Raji (cell line): ENCODE measurements around the gene SLC12A7.

Source experiments
- POLR2A ChIP-seq: IDR thresholded peaks from 2 replicates; pipeline ENCODE4 v1.6.1; 2011; ENCODE audit warnings: low read depth, low read length, control low read depth; ENCODE audit not compliant: insufficient read depth

The SLC12A7 gene

GRCh38 chr5:1074226-1074625 is 37.6 kb downstream of the SLC12A7 start:
- TF ChIP-seq POLR2A = no peak

DNA sequence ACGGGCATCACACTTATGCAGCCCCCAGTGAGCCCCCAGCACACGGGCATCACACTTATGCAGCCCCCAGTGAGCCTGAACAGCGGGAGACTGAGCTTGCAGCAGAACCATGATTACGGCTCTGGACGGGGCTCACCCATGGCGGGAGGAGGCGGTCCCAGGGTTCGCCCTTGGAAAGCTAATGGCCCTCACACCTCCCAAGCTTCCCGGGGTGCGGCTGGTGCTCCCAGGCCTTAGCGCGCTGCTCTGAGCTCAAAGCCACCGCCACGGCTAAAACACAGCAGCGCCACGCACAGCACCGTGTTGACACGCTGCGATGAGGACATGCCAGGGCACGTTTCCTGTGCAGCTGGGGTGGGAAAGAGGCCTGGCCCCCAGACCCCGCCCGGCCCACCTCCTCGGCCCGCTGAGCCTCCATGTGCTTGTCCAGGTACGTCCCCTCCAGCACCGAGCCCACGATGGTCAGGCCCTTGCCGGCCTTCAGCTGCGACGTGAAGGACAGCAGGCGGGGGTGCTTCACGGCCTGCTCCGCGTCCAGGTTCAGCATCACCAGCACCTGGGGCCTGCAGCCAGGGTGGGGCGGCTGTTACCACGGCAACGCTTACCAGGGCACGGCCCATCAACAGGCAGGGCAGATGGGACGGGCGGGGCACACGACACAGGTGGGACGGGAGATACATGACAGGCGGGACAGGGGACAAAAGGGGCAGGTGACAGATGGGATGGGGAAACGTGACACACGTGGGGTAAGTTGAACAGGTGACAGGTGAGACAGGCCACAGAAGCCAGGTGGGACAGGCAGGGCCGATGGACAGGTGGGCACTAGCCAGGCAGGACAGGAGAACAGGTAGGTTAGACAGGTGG is 38.4 kb downstream of the SLC12A7 start:
- TF ChIP-seq POLR2A = no peak

GRCh38 chr5:1069720-1070088 is 42.2 kb downstream of the SLC12A7 start:
- no peak for TF ChIP-seq POLR2A

GRCh38 chr5:1068895-1069719 is 42.8 kb downstream of the SLC12A7 start:
- no peak for TF ChIP-seq POLR2A

DNA sequence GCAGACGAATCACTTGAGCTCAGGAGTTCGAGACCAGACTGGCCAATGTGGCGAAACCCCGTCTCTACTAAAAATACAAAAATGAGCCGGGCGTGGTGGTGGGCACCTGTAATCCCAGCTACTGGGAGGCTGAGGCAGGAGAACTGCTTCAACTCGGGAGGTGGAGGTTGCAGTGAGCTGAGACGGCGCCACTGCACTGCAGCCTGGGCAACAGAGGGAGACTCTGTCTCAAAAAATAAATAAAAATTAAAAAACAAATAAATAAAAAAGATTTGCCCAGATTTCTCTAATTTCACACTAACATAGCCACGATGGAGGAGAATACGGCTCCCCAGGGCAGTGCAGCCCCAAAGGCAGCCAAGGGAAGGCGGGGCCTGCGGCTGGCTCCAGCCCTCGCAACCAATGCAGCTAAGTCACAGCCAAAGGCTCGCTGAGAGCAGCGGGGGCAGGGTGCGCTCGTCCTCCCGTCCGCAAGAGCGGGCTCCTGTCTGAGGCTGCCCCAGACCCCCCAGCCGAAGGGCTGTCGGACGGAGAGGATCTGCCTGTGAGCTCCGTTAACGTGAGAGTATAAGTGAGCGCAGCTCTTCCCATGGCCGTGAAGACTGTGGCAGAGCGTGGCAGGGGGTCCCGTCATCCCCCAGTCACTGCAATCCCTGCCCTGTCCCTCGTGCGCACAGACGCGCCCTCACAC is 43.5 kb downstream of the SLC12A7 start:
- no peak for TF ChIP-seq POLR2A

DNA sequence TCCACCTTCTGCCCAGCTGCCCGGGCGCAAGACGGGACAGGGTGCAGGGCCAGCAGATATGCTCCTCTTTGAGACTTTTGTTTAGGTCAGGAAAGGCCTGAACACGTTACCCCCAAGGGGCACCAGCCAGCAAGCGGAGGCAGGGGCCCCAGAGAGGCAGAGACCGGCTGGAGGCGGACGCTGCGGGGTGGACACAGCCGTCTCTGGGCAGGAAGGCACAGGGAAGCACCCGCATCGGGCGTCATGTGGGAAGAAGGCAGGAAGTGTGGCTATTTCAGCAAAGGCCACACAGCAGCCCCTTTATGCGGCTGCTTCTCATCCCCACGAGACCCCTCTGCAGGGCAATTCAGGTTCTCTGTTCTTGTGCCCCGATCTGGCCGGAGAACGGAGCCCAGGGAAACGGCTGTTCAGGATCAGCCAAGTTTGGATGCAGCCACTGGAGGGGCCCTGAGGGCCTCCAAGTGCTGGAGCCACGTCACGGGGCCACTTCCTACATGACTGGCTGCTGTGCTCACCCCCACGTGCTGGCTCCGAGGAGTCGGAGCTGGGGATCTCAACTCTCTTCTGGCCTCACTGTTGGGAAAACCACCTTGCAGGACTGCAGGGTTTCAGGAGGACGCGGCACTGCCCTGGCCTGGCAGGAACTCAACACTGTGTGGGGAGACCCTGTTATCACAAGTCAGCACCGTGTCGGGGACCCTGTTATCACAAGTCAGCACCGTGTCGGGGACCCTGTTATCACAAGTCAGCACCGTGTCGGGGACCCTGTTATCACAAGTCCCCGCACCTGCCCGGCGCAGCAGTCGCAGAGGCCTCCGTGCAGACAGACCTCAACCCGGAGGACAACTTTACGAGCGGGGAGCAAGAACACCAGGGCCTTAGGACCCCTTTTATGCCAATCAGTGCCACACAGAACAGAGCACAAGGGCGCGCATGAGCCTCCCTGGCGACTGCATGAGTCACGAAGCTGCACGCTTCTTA is 44.4 kb downstream of the SLC12A7 start:
- TF ChIP-seq POLR2A = no peak

GRCh38 chr5:1066676-1067075 is 45.2 kb downstream of the SLC12A7 start:
- TF ChIP-seq POLR2A = no peak

GRCh38 chr5:1065891-1066650 is 45.8 kb downstream of the SLC12A7 start:
- no peak for TF ChIP-seq POLR2A

DNA sequence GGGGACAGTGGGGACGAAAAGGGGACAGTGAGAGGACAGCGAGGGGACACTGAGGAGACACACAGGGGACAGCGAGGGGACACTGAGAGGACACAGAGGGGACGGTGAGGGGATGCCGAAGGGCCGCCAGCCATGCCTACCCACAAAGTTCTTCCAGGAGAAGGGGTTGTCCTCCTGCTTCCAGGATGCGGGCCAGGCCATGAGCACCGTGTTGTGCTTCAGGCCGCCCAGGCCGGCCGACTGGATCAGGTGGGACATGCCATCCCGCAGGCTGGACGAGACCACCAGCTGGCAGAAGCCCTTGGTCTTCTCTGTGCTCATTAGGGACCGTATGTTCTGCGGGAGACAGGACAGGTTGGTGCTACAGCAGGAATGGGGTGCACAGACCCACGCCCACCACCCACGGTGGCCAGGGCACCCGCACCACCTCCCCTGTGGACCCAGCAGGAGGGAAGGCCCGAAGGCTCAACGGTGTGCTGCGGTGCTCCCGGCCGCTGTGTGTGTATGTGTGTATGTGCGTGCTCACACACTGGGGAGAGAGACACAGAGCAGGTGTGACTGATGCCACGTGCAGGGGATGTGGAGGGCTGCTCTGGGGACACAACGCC is 46.6 kb downstream of the SLC12A7 start:
- TF ChIP-seq POLR2A = no peak

GRCh38 chr5:1064383-1065142 is 47.3 kb downstream of the SLC12A7 start:
- TF ChIP-seq POLR2A = no peak

DNA sequence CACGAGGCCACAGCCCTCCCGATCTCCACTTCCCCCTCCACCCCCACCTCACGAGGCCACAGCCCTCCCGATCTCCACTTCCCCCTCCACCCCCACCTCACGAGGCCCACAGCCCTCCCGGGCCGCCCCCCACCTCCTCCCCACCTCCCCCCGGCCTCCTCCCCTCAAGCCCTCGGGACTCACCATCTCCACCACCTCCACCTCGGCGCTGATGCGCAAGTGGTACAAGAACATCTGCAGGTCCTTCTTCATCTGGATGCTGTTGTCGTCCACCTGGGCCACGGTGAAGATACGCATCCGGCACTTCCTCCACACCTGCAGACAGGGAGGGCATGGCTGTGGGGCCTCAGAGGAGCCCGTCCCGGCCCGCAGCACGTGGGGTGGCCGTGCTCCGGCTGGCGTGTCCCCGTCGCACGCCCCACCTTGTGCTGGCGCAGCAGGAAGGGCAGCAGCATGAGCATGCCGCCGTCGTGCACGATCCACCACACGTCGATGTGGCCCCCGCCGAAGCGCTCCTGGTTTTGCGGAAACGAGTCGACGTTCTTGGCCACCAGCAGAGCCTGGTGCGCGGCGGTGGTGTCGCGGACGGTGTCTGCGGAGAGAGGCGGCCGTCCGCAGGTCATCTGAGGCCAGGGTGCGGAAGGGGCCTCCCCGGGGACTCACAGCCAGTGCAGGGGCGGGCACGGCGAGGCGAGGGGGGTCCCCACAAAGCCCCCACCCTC is 48.0 kb downstream of the SLC12A7 start:
- no peak for TF ChIP-seq POLR2A
